ENCODE data around the gene RUBCNL.

DNA sequence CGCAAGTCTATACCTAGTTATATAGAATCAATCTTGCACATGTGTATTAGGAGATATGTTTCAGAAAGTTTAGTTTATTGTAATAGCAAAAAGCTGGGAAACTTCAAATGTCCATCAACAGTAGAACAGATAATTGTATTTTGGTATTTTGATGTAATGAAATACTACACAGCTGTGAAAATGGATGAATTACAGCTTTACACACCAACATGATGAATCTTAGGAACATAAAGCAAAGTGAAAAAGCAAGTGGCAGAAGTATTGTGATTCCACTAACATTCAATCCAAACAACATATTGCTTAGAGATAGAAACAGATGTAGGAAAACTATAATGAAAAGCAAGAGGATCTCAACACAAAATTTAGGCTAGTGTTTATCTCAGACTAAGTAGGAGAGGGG, 72.5 kb downstream of the RUBCNL start:
- TF ChIP-seq, protein P1, sequence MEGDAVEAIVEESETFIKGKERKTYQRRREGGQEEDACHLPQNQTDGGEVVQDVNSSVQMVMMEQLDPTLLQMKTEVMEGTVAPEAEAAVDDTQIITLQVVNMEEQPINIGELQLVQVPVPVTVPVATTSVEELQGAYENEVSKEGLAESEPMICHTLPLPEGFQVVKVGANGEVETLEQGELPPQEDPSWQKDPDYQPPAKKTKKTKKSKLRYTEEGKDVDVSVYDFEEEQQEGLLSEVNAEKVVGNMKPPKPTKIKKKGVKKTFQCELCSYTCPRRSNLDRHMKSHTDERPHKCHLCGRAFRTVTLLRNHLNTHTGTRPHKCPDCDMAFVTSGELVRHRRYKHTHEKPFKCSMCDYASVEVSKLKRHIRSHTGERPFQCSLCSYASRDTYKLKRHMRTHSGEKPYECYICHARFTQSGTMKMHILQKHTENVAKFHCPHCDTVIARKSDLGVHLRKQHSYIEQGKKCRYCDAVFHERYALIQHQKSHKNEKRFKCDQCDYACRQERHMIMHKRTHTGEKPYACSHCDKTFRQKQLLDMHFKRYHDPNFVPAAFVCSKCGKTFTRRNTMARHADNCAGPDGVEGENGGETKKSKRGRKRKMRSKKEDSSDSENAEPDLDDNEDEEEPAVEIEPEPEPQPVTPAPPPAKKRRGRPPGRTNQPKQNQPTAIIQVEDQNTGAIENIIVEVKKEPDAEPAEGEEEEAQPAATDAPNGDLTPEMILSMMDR (IDR thresholded peaks at IDR 0.05) = no peak
- no peak for TF ChIP-seq POLR2A (IDR thresholded peaks at IDR 0.05)

All from lower leg skin (tissue), 3 donors.